SK-N-SH (cell line): ENCODE data around the gene HSPH1. TPM values are rescaled to one million over a fixed set of nuclear protein-coding genes. Genes with fewer than 3 reads are reported as not detected.

ENCODE experiments used
- CTCF ChIA-PET: fragments of 300-600, 350-600 bp; formaldehyde crosslinking; extraction: SDS; loops from one replicate; lab custom pipeline; 2021; lab: Yijun Ruan, JAX
- POLR2A ChIA-PET: fragments of 350-600 bp; sonication (Branson Sonifier 250); formaldehyde crosslinking; extraction: SDS; loops from one replicate; lab custom pipeline; 2020; ENCODE audit warnings: antibody characterized with exemption, inconsistent platforms; lab: Yijun Ruan, JAX
- DNase-seq: peaks from one replicate; pipeline ENCODE4 v3.0.0; 2012
- H2AFZ ChIP-seq: fragments of 200-600 bp; sonication (generic); 2 replicates; pipeline ENCODE4 v1.8.1; 2016; ENCODE audit warnings: antibody characterized with exemption, mild to moderate bottlenecking, low read depth
- H3F3A ChIP-seq: fragments of 200-600 bp; sonication (generic); replicated peaks from 2 replicates; pipeline ENCODE3; 2016; ENCODE audit warnings: antibody characterized with exemption, mild to moderate bottlenecking; ENCODE audit not compliant: insufficient read depth
- H3K27ac ChIP-seq, 2 experiments: fragments of 200-500 bp in 1 of 2; fragments of 200-600 bp in 1 of 2; sonication (Bioruptor generic) in 1 of 2; sonication (generic), shearing (Covaris generic) in 1 of 2; 2 replicates each; pipeline versions ENCODE4 v1.5.1 to v1.6.1; 2014 to 2016; ENCODE audit warnings: low read depth in 2 of 2, inconsistent platforms in 1 of 2, low read length in 1 of 2, mild to moderate bottlenecking in 1 of 2, mixed read lengths in 1 of 2
- H3K27me3 ChIP-seq: fragments of 200-600 bp; sonication (generic), shearing (Covaris generic); 2 replicates; pipeline ENCODE4 v1.6.1; 2016; ENCODE audit warnings: mixed run types; ENCODE audit not compliant: insufficient read depth
- H3K36me3 ChIP-seq, 2 experiments: fragments of 200-500 bp in 1 of 2; fragments of 200-600 bp in 1 of 2; sonication (Bioruptor generic) in 1 of 2; sonication (generic) in 1 of 2; replicated peaks in 1 of 2; 2 replicates each; pipeline versions ENCODE3 to v1.5.1; 2014 to 2016; ENCODE audit warnings: low read length in 1 of 2, mild to moderate bottlenecking in 1 of 2; ENCODE audit not compliant: insufficient read depth in 2 of 2, control insufficient read depth in 1 of 2
- H3K4me1 ChIP-seq, 2 experiments: fragments of 200-500 bp in 1 of 2; fragments of 200-600 bp in 1 of 2; sonication (Bioruptor generic) in 1 of 2; sonication (generic), shearing (Covaris generic) in 1 of 2; 2 replicates each; pipeline versions ENCODE4 v1.5.1 to v1.6.1; 2014 to 2016; ENCODE audit warnings: low read depth in 1 of 2, low read length in 1 of 2, mixed run types in 1 of 2; ENCODE audit not compliant: insufficient read depth in 2 of 2, control insufficient read depth in 1 of 2
- H3K4me2 ChIP-seq: fragments of 200-600 bp; sonication (generic), shearing (Covaris generic); 2 replicates; pipeline ENCODE4 v1.6.1; 2017; ENCODE audit warnings: mixed run types
- H3K4me3 ChIP-seq, 2 experiments: fragments of 200-500 bp in 1 of 2; fragments of 200-600 bp in 1 of 2; sonication (Bioruptor generic) in 1 of 2; sonication (generic), shearing (Covaris generic) in 1 of 2; 2 replicates each; pipeline versions ENCODE4 v1.5.1 to v1.8.1; 2014 to 2016; ENCODE audit warnings: low read depth in 2 of 2, inconsistent platforms in 1 of 2, low read length in 1 of 2, mild to moderate bottlenecking in 1 of 2, mixed read lengths in 1 of 2, moderate library complexity in 1 of 2
- H3K79me2 ChIP-seq: fragments of 200-600 bp; sonication (generic); 2 replicates; pipeline ENCODE4 v1.8.1; 2017; ENCODE audit warnings: mild to moderate bottlenecking; ENCODE audit not compliant: insufficient read depth
- H3K9ac ChIP-seq: fragments of 200-600 bp; sonication (generic); 2 replicates; pipeline ENCODE4 v1.6.1; 2017; ENCODE audit warnings: mixed run types
- H3K9me2 ChIP-seq: fragments of 200-600 bp; sonication (generic); 2 replicates; pipeline ENCODE4 v1.6.1; 2017; ENCODE audit warnings: mixed run types
- H3K9me3 ChIP-seq: fragments of 200-600 bp; sonication (generic); 2 replicates; pipeline ENCODE4 v1.6.1; 2017; ENCODE audit warnings: mixed run types, mild to moderate bottlenecking, moderate library complexity
- H4K20me1 ChIP-seq: fragments of 200-600 bp; sonication (generic); 2 replicates; pipeline ENCODE4 v1.6.1; 2017; ENCODE audit warnings: mild to moderate bottlenecking, mixed run types; ENCODE audit not compliant: insufficient read depth
- CHD2 ChIP-seq: fragments of 150-350 bp; IDR thresholded peaks from 2 replicates; pipeline ENCODE4 v1.6.1; 2018; ENCODE audit warnings: low read length; ENCODE audit not compliant: partially characterized antibody
- ELF1 ChIP-seq: IDR thresholded peaks from 2 replicates; pipeline ENCODE4 v1.4.0; 2012
- EZH2phosphoT487 ChIP-seq: fragments of 200-600 bp; sonication (generic); IDR thresholded peaks from 2 replicates; pipeline ENCODE4 v1.6.1; 2017; ENCODE audit warnings: low read depth, mixed run types, mild to moderate bottlenecking, antibody characterized with exemption, moderate library complexity, borderline replicate concordance
- MEF2A ChIP-seq: IDR thresholded peaks from 2 replicates; pipeline ENCODE4 v1.4.0; 2012; ENCODE audit warnings: low read depth, borderline replicate concordance
- NFIC ChIP-seq: IDR thresholded peaks from 2 replicates; pipeline ENCODE4 v1.4.0; 2012; ENCODE audit warnings: borderline replicate concordance
- POLR2AphosphoS5 ChIP-seq: IDR thresholded peaks from 2 replicates; pipeline ENCODE4 v1.6.1; 2012; ENCODE audit warnings: low read depth, low read length
- SIN3A ChIP-seq: IDR thresholded peaks from 2 replicates; pipeline ENCODE4 v1.6.1; 2012; ENCODE audit warnings: low read depth, mild to moderate bottlenecking, low read length, moderate library complexity, borderline replicate concordance
- TAF1 ChIP-seq: IDR thresholded peaks from 2 replicates; pipeline ENCODE4 v1.6.1; 2012; ENCODE audit warnings: low read depth, mild to moderate bottlenecking, low read length, moderate library complexity, borderline replicate concordance
- TCF12 ChIP-seq: IDR thresholded peaks from 2 replicates; pipeline ENCODE4 v1.4.0; 2012
- TEAD4 ChIP-seq: IDR thresholded peaks from 2 replicates; pipeline ENCODE4 v1.4.0; 2012; ENCODE audit warnings: mild to moderate bottlenecking, borderline replicate concordance; ENCODE audit not compliant: insufficient read depth
- WGBS: methylation state at CpG from one replicate; pipeline ENCODE4 v1.1.6; 2017; ENCODE audit warnings: low lambda C conversion rate; 5-methylcytosine and 5-hydroxymethylcytosine counted together
- polyA plus RNA-seq, 3 experiments: library from polyadenylated mRNA; depleted of rRNA; stranded (reverse); fragments of >200 nt; gene quantifications; 2 replicates each; pipeline ENCODE4 v1.2.3, GENCODE V29; 2012
- TF ChIP-seq, protein P1 (sequence below): fragments of 200-600 bp; sonication (generic); IDR thresholded peaks from 2 replicates; pipeline ENCODE4 v1.6.1; 2017; ENCODE audit warnings: antibody characterized with exemption, mild to moderate bottlenecking, moderate library complexity
- TF ChIP-seq, protein P2 (sequence below): IDR thresholded peaks from 2 replicates; pipeline ENCODE4 v1.4.0; 2012; ENCODE audit warnings: low read depth, borderline replicate concordance
- TF ChIP-seq, protein P3 (sequence below): IDR thresholded peaks from 2 replicates; pipeline ENCODE4 v1.4.0; 2012; ENCODE audit warnings: low read depth, borderline replicate concordance
- TF ChIP-seq, protein P4 (sequence below): fragments of 150-350 bp; IDR thresholded peaks from 2 replicates; pipeline ENCODE4 v1.6.1; 2016; ENCODE audit warnings: mild to moderate bottlenecking, low read depth, low read length

Gene HSPH1
- polyA plus RNA-seq, 1 of the 3 experiments (the other 2 are of a cell fraction) = 32.8 TPM

DNA sequence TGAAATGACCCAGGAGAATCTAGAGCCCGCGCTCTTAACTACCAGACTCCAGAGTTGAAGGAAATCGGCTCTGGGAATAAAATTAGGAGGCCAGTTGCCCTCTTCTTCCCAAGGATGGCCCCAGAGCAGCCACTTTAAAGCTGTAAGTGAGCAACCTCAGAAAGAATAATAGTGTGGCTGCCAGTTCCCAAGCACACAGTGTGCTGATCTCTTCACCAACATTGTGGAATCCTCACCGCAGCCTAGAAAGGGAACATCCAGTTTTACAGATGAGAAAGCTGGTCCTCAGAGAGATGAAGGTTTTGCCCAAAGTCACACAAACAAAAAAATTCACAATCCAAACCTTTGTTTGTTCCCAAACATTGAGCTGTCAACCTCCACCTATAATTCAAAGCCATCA, 39.6 kb downstream of the HSPH1 start:
- 88% methylated on average over 4 of the region's 4 CpGs for WGBS
- H3K4me1 ChIP-seq = peaks cover 0 to 3% of the 10 kb centered on the region in 2 experiments; a peak in 1 of 4 replicates
- CTCF ChIA-PET = interaction anchor here (1.1 kb wide), 1 partner anchor 19 kb away, joined by 3 read pairs; no protein-coding TSS in a partner anchor
- H3K4me3 ChIP-seq = no peak overlapping the region
- no peak for TF ChIP-seq NFIC
- TF ChIP-seq TAF1 = no peak
- no peak for TF ChIP-seq MEF2A
- no peak for TF ChIP-seq TEAD4
- TF ChIP-seq, all 33 proteins: peak for 0
- H3K27me3 ChIP-seq = peaks cover 10% of the 10 kb centered on the region
- POLR2A ChIA-PET = no interaction called here
- H3K79me2 ChIP-seq = no peaks in the 10 kb centered on the region
- H3K4me2 ChIP-seq = no peak overlapping the region
- no peaks in the 10 kb centered on the region for H3K36me3 ChIP-seq
- H2AFZ ChIP-seq = no peak overlapping the region
- no peaks in the 10 kb centered on the region for H3F3A ChIP-seq
- H4K20me1 ChIP-seq = no peaks in the 10 kb centered on the region
- H3K27ac ChIP-seq = no peak overlapping the region
- no peak overlapping the region for H3K9ac ChIP-seq
- H3K9me3 ChIP-seq = no peaks in the 10 kb centered on the region
- no peak for DNase-seq
- no peaks in the 10 kb centered on the region for H3K9me2 ChIP-seq

DNA sequence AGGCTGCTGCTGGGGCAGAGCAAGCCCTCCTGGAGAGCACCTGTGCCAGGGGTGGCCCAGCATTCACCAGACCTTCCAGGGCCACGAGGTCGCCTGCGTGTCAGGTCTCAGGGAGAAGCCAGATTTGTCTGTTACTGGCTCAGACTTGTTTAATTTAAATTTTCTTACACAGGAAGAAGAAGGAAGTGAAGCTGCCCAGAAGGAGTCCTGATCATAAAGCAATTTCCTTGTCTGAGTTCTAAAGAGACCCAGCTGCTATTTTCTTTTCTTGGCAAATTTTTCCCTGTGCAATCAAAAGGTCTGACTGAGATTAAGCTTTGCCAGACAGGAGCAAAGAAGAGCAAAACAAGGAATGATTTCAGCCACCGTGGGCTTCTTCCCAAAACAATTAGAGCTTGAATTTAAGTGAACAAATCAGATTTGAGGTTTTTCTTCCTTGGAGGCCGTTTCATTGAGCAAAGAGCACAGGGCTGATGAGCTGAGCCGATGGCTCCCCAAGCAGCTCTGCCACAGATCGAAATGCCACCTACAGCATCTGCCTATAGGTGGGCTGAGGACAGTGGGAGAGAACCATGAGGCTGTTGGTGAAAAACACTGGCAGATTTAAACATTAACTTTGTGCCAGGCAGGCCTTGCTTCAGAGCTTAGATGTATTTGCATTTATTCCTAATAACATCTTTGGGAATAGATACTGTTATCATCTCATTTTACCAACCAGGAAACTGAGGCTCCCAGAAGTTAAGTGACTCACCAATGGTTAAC, 40.1 kb downstream of the HSPH1 start:
- TF ChIP-seq EZH2phosphoT487 = no peak
- no peak for TF ChIP-seq TCF12
- TF ChIP-seq, protein P1, sequence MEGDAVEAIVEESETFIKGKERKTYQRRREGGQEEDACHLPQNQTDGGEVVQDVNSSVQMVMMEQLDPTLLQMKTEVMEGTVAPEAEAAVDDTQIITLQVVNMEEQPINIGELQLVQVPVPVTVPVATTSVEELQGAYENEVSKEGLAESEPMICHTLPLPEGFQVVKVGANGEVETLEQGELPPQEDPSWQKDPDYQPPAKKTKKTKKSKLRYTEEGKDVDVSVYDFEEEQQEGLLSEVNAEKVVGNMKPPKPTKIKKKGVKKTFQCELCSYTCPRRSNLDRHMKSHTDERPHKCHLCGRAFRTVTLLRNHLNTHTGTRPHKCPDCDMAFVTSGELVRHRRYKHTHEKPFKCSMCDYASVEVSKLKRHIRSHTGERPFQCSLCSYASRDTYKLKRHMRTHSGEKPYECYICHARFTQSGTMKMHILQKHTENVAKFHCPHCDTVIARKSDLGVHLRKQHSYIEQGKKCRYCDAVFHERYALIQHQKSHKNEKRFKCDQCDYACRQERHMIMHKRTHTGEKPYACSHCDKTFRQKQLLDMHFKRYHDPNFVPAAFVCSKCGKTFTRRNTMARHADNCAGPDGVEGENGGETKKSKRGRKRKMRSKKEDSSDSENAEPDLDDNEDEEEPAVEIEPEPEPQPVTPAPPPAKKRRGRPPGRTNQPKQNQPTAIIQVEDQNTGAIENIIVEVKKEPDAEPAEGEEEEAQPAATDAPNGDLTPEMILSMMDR = no peak
- TF ChIP-seq ELF1 = no peak
- TF ChIP-seq, protein P2, sequence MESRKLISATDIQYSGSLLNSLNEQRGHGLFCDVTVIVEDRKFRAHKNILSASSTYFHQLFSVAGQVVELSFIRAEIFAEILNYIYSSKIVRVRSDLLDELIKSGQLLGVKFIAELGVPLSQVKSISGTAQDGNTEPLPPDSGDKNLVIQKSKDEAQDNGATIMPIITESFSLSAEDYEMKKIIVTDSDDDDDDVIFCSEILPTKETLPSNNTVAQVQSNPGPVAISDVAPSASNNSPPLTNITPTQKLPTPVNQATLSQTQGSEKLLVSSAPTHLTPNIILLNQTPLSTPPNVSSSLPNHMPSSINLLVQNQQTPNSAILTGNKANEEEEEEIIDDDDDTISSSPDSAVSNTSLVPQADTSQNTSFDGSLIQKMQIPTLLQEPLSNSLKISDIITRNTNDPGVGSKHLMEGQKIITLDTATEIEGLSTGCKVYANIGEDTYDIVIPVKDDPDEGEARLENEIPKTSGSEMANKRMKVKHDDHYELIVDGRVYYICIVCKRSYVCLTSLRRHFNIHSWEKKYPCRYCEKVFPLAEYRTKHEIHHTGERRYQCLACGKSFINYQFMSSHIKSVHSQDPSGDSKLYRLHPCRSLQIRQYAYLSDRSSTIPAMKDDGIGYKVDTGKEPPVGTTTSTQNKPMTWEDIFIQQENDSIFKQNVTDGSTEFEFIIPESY = no peak
- TF ChIP-seq, protein P3, sequence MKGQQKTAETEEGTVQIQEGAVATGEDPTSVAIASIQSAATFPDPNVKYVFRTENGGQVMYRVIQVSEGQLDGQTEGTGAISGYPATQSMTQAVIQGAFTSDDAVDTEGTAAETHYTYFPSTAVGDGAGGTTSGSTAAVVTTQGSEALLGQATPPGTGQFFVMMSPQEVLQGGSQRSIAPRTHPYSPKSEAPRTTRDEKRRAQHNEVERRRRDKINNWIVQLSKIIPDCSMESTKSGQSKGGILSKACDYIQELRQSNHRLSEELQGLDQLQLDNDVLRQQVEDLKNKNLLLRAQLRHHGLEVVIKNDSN = no peak
- TF ChIP-seq CHD2 = no peak
- TF ChIP-seq, protein P4, sequence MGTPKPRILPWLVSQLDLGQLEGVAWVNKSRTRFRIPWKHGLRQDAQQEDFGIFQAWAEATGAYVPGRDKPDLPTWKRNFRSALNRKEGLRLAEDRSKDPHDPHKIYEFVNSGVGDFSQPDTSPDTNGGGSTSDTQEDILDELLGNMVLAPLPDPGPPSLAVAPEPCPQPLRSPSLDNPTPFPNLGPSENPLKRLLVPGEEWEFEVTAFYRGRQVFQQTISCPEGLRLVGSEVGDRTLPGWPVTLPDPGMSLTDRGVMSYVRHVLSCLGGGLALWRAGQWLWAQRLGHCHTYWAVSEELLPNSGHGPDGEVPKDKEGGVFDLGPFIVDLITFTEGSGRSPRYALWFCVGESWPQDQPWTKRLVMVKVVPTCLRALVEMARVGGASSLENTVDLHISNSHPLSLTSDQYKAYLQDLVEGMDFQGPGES = no peak
- no peak for TF ChIP-seq POLR2AphosphoS5
- TF ChIP-seq SIN3A = no peak
- Histone ChIP-seq H3K9ac (no peak overlapping the region), H2AFZ (no peak overlapping the region), H3K79me2 (no peaks in the 10 kb centered on the region), H3K9me3 (no peaks in the 10 kb centered on the region), H3F3A (no peaks in the 10 kb centered on the region), H3K4me3 (no peak overlapping the region), H4K20me1 (no peaks in the 10 kb centered on the region), H3K9me2 (no peaks in the 10 kb centered on the region), H3K4me1 (peaks cover 0 to 3% of the 10 kb centered on the region in 2 experiments; a peak in 1 of 4 replicates), H3K36me3 (no peaks in the 10 kb centered on the region), H3K27me3 (peaks cover 15% of the 10 kb centered on the region), H3K4me2 (no peak overlapping the region), H3K27ac (no peak overlapping the region)
- ChIA-PET POLR2A (no interaction called here), CTCF (interaction anchor here (1.1 kb wide), 1 partner anchor 18 kb away, joined by 3 read pairs; no protein-coding TSS in a partner anchor)
- WGBS = 58% methylated on average over 7 of the region's 7 CpGs
- no peak for DNase-seq
